Measurements from ENCODE around the gene RYR1.

DNA sequence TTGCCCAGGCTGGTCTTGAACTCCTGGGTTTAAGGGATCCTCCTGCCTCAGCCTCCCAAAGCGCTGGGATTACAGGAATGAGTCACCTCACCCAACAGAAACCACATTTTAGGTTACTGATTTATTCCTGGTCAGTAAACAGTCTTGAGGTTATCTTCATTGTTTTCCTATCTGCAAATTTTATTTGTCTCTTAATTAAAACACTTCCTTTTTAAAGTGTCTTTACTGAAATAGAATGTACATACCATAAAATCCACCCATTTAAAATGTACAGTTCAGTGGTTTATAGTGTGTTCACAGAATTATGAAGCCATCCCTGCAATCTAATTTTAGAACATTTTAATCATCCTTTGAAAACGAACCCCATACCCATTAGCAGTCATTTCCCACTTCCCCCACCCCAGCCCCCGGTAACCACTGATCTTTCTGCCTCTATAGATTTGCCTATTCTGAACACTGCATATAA, 121.2 kb downstream of the RYR1 start:
- TF ChIP-seq, protein P1, sequence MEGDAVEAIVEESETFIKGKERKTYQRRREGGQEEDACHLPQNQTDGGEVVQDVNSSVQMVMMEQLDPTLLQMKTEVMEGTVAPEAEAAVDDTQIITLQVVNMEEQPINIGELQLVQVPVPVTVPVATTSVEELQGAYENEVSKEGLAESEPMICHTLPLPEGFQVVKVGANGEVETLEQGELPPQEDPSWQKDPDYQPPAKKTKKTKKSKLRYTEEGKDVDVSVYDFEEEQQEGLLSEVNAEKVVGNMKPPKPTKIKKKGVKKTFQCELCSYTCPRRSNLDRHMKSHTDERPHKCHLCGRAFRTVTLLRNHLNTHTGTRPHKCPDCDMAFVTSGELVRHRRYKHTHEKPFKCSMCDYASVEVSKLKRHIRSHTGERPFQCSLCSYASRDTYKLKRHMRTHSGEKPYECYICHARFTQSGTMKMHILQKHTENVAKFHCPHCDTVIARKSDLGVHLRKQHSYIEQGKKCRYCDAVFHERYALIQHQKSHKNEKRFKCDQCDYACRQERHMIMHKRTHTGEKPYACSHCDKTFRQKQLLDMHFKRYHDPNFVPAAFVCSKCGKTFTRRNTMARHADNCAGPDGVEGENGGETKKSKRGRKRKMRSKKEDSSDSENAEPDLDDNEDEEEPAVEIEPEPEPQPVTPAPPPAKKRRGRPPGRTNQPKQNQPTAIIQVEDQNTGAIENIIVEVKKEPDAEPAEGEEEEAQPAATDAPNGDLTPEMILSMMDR (IDR thresholded peaks at IDR 0.05), result no peak
- no peak for TF ChIP-seq POLR2A (IDR thresholded peaks at IDR 0.05)

All from thyroid gland (tissue), 4 donors.